ENCODE measurements around the gene SRGN. TPM values are rescaled to one million over a fixed set of nuclear protein-coding genes. Genes with fewer than 3 reads are reported as not detected.

SRGN gene
- total and polyA plus RNA-seq, 2 of the 13 experiments (the other 11 are each of a cell fraction or from before 2014, with no cell fraction given): 0.09 TPM; not detected in 1

- TF ChIP-seq FOXK1 (CRISPR knock-in tag; IDR thresholded peaks at IDR 0.05; ENCODE audit: borderline replicate concordance, low read depth): peak; percentile 48; the same call in 1 of the 2 replicates
- 0 out of 2 replicates have a peak, but pooled peaks have one; percentile 14 for TF ChIP-seq NAIF1 (CRISPR knock-in tag; IDR thresholded peaks at IDR 0.05; ENCODE audit: borderline replicate concordance)
- TF ChIP-seq KDM3A (CRISPR knock-in tag; IDR thresholded peaks at IDR 0.05; ENCODE audit: low read depth): 0 out of 2 replicates have a peak, but pooled peaks have one; percentile 39
- TF ChIP-seq HOXA5 (CRISPR knock-in tag; IDR thresholded peaks at IDR 0.05): no peak
- 0 out of 2 replicates have a peak, but pooled peaks have one; percentile 34 for TF ChIP-seq ZKSCAN8 (CRISPR knock-in tag; IDR thresholded peaks at IDR 0.05; ENCODE audit: borderline replicate concordance)
- TF ChIP-seq FOXP1 (IDR thresholded peaks at IDR 0.05): no peak
- no peak; the same call in 1 of the 2 replicates for TF ChIP-seq FOXP1 (CRISPR knock-in tag; IDR thresholded peaks at IDR 0.05)
- TF ChIP-seq HMG20A (CRISPR knock-in tag; IDR thresholded peaks at IDR 0.05; ENCODE audit: borderline replicate concordance): peak; percentile 39; the same call in 1 of the 2 replicates
- peak; percentile 47 for TF ChIP-seq HOXA3 (CRISPR knock-in tag; IDR thresholded peaks at IDR 0.05)
- TF ChIP-seq RXRB (CRISPR knock-in tag; IDR thresholded peaks at IDR 0.05; ENCODE audit: borderline replicate concordance): peak; percentile 50; the same call in 1 of the 2 replicates
- no peak for TF ChIP-seq SRSF4 (IDR thresholded peaks at IDR 0.05; ENCODE audit: low read depth, low read length, poor library complexity, severe bottlenecking)
- TF ChIP-seq ZFX (CRISPR knock-in tag; IDR thresholded peaks at IDR 0.05; ENCODE audit: low read depth): no peak
- TF ChIP-seq HHEX (CRISPR knock-in tag; IDR thresholded peaks at IDR 0.05): no peak
- TF ChIP-seq ZNF672 (CRISPR knock-in tag; IDR thresholded peaks at IDR 0.05): no peak
- TF ChIP-seq ZNF558 (CRISPR knock-in tag; IDR thresholded peaks at IDR 0.05; ENCODE audit: borderline replicate concordance): no peak
- TF ChIP-seq, protein P1, sequence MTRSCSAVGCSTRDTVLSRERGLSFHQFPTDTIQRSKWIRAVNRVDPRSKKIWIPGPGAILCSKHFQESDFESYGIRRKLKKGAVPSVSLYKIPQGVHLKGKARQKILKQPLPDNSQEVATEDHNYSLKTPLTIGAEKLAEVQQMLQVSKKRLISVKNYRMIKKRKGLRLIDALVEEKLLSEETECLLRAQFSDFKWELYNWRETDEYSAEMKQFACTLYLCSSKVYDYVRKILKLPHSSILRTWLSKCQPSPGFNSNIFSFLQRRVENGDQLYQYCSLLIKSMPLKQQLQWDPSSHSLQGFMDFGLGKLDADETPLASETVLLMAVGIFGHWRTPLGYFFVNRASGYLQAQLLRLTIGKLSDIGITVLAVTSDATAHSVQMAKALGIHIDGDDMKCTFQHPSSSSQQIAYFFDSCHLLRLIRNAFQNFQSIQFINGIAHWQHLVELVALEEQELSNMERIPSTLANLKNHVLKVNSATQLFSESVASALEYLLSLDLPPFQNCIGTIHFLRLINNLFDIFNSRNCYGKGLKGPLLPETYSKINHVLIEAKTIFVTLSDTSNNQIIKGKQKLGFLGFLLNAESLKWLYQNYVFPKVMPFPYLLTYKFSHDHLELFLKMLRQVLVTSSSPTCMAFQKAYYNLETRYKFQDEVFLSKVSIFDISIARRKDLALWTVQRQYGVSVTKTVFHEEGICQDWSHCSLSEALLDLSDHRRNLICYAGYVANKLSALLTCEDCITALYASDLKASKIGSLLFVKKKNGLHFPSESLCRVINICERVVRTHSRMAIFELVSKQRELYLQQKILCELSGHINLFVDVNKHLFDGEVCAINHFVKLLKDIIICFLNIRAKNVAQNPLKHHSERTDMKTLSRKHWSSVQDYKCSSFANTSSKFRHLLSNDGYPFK (CRISPR knock-in tag; IDR thresholded peaks at IDR 0.05; ENCODE audit: borderline replicate concordance): peak; percentile 97
- no peak for TF ChIP-seq HIC2 (CRISPR knock-in tag; IDR thresholded peaks at IDR 0.05; ENCODE audit: low read depth)
- no peak for TF ChIP-seq ZNF749 (CRISPR knock-in tag; IDR thresholded peaks at IDR 0.05; ENCODE audit: borderline replicate concordance)
- TF ChIP-seq RBFOX2 (IDR thresholded peaks at IDR 0.05; ENCODE audit: low read depth, low read length): no peak
- TF ChIP-seq EEA1 (CRISPR knock-in tag; IDR thresholded peaks at IDR 0.05; ENCODE audit: borderline replicate concordance): no peak
- no peak for TF ChIP-seq ZNF225 (CRISPR knock-in tag; IDR thresholded peaks at IDR 0.05)
- no peak for TF ChIP-seq ZNF615 (CRISPR knock-in tag; IDR thresholded peaks at IDR 0.05; ENCODE audit: borderline replicate concordance)
- no peak for TF ChIP-seq POLR2G (IDR thresholded peaks at IDR 0.05; ENCODE audit: low read depth, low read length)
- TF ChIP-seq ETV5 (CRISPR knock-in tag; IDR thresholded peaks at IDR 0.05; ENCODE audit: borderline replicate concordance): peak; percentile 63; the same call in 1 of the 2 replicates
- TF ChIP-seq ZNF614 (CRISPR knock-in tag; IDR thresholded peaks at IDR 0.05; ENCODE audit: borderline replicate concordance): 0 out of 2 replicates have a peak, but pooled peaks have one; percentile 37
- no peak for TF ChIP-seq BRD4 (CRISPR knock-in tag; IDR thresholded peaks at IDR 0.05)
- TF ChIP-seq NPAS2 (CRISPR knock-in tag; IDR thresholded peaks at IDR 0.05; ENCODE audit: borderline replicate concordance): no peak
Observed at GRCh38 chr10:69061305-69062161, 26.4 kb upstream of the SRGN start (continued).
